Trophoblast cell (in vitro differentiated cells and primary cell): ENCODE measurements around the gene PLXDC2.

Source experiments
- DNase-seq, 2 donors: peaks; one replicate each; pipeline ENCODE4 v3.0.0-alpha.2; 2016
- H2AFZ ChIP-seq: 2 replicates; pipeline ENCODE4 v1.6.1; 2013; ENCODE audit warnings: low read length, moderate library complexity, mild to moderate bottlenecking; ENCODE audit not compliant: insufficient read depth, poor library complexity
- H2AK5ac ChIP-seq: 2 replicates; pipeline ENCODE4 v1.6.1; 2013; ENCODE audit warnings: mild to moderate bottlenecking, low read length
- H2BK120ac ChIP-seq: 2 replicates; pipeline ENCODE4 v1.6.1; 2013; ENCODE audit warnings: low read length, mild to moderate bottlenecking, moderate library complexity; ENCODE audit not compliant: insufficient read depth, poor library complexity
- H2BK12ac ChIP-seq: 2 replicates; pipeline ENCODE4 v1.6.1; 2013; ENCODE audit warnings: mild to moderate bottlenecking, low read length, moderate library complexity
- H2BK5ac ChIP-seq: 2 replicates; pipeline ENCODE4 v1.6.1; 2013; ENCODE audit warnings: low read length, low read depth, moderate library complexity, mild to moderate bottlenecking; ENCODE audit not compliant: poor library complexity
- H3K14ac ChIP-seq: 2 replicates; pipeline ENCODE4 v1.6.1; 2013; ENCODE audit warnings: mild to moderate bottlenecking, low read length
- H3K18ac ChIP-seq: 2 replicates; pipeline ENCODE4 v1.6.1; 2013; ENCODE audit warnings: mild to moderate bottlenecking, low read length
- H3K23ac ChIP-seq: 2 replicates; pipeline ENCODE4 v1.6.1; 2013; ENCODE audit warnings: low read length
- H3K27ac ChIP-seq: 2 replicates; pipeline ENCODE4 v1.5.1; 2013; ENCODE audit warnings: low read depth, mild to moderate bottlenecking, inconsistent platforms, low read length, moderate library complexity
- H3K27me3 ChIP-seq: 2 replicates; pipeline ENCODE4 v1.6.1; 2013; ENCODE audit warnings: inconsistent platforms, mild to moderate bottlenecking, low read length, moderate library complexity; ENCODE audit not compliant: insufficient read depth
- H3K36me3 ChIP-seq, 2 experiments: 1 replicate in 1 of 2; 2 replicates in 1 of 2; pipeline ENCODE4 v1.6.1; 2013; ENCODE audit warnings: low read length in 2 of 2, mild to moderate bottlenecking in 2 of 2, moderate library complexity in 1 of 2; ENCODE audit not compliant: insufficient read depth in 2 of 2, control insufficient read depth in 1 of 2
- H3K4ac ChIP-seq: 2 replicates; pipeline ENCODE4 v1.6.1; 2013; ENCODE audit warnings: low read depth, mild to moderate bottlenecking, low read length, moderate library complexity
- H3K4me1 ChIP-seq, 2 experiments: 1 replicate in 1 of 2; 2 replicates in 1 of 2; pipeline ENCODE4 v1.6.1; 2013; ENCODE audit warnings: low read length in 2 of 2, mild to moderate bottlenecking in 2 of 2, moderate library complexity in 1 of 2; ENCODE audit not compliant: insufficient read depth in 2 of 2, control insufficient read depth in 1 of 2
- H3K4me2 ChIP-seq: 2 replicates; pipeline ENCODE4 v1.6.1; 2013; ENCODE audit warnings: inconsistent platforms, mild to moderate bottlenecking, low read length, moderate library complexity
- H3K4me3 ChIP-seq: 2 replicates; pipeline ENCODE4 v1.5.1; 2013; ENCODE audit warnings: mild to moderate bottlenecking, low read depth, low read length, inconsistent platforms
- H3K79me1 ChIP-seq: one replicate; pipeline ENCODE4 v1.6.1; 2013; ENCODE audit warnings: low read length
- H3K79me2 ChIP-seq: 2 replicates; pipeline ENCODE4 v1.6.1; 2013; ENCODE audit warnings: low read length, mild to moderate bottlenecking; ENCODE audit not compliant: control insufficient read depth, insufficient read depth, poor library complexity
- H3K9ac ChIP-seq: 2 replicates; pipeline ENCODE4 v1.6.1; 2013; ENCODE audit warnings: mild to moderate bottlenecking, low read length
- H3K9me3 ChIP-seq: 2 replicates; pipeline ENCODE4 v1.6.1; 2013; ENCODE audit warnings: low read depth, mild to moderate bottlenecking, control low read depth, inconsistent platforms, low read length; ENCODE audit not compliant: insufficient read depth
- H4K12ac ChIP-seq: 2 replicates; pipeline ENCODE4 v1.6.1; 2013; ENCODE audit warnings: low read depth, mild to moderate bottlenecking, low read length, moderate library complexity
- H4K8ac ChIP-seq: 2 replicates; pipeline ENCODE4 v1.6.1; 2013; ENCODE audit warnings: low read depth, mild to moderate bottlenecking, low read length, moderate library complexity
- H4K91ac ChIP-seq: one replicate; pipeline ENCODE4 v1.6.1; 2013; ENCODE audit warnings: low read depth, mild to moderate bottlenecking, low read length, moderate library complexity
- WGBS: extraction: QIAGEN DNeasy Blood & Tissue Kit; methylation state at CpG from one replicate; pipeline ENCODE4 v1.1.7; 2013; ENCODE audit warnings: missing lambda C conversion rate; ENCODE audit not compliant: insufficient read length, insufficient coverage; ENCODE audit errors: extremely low coverage; 5-methylcytosine and 5-hydroxymethylcytosine counted together

Gene PLXDC2

GRCh38 chr10:20302033-20302432 is 485.8 kb downstream of the PLXDC2 start:
- no peaks in the 10 kb centered on the region for H3K27me3 ChIP-seq
- no peak overlapping the region for H3K4me2 ChIP-seq
- H3K79me1 ChIP-seq: no peaks in the 10 kb centered on the region
- H2AFZ ChIP-seq: no peak overlapping the region
- no peak overlapping the region for H3K27ac ChIP-seq
- no peak overlapping the region for H3K14ac ChIP-seq
- H3K18ac ChIP-seq: no peak overlapping the region
- H3K4me1 ChIP-seq: no peaks in the 10 kb centered on the region
- H2AK5ac ChIP-seq: no peak overlapping the region
- WGBS: no CpG with 5 or more reads among the region's 2 CpGs
- H4K12ac ChIP-seq: no peak overlapping the region
- H2BK120ac ChIP-seq: no peak overlapping the region
- H3K9ac ChIP-seq: no peak overlapping the region
- H3K4me3 ChIP-seq: no peak overlapping the region
- H3K36me3 ChIP-seq: no peaks in the 10 kb centered on the region
- no peak overlapping the region for H2BK12ac ChIP-seq
- H2BK5ac ChIP-seq: no peak overlapping the region
- H3K23ac ChIP-seq: no peak overlapping the region
- H4K91ac ChIP-seq: no peak overlapping the region
- no peak overlapping the region for H3K4ac ChIP-seq
- H4K8ac ChIP-seq: no peak overlapping the region
- DNase-seq: no peak
- H3K9me3 ChIP-seq: peaks cover 2% of the 10 kb centered on the region
- H3K79me2 ChIP-seq: no peaks in the 10 kb centered on the region

- H3K14ac ChIP-seq: no peak overlapping the region
- no peak overlapping the region for H3K9ac ChIP-seq
- H3K4me1 ChIP-seq: no peaks in the 10 kb centered on the region
- H3K18ac ChIP-seq: no peak overlapping the region
- WGBS: no CpG with 5 or more reads among the region's 2 CpGs
- no peak overlapping the region for H4K12ac ChIP-seq
- no peak for DNase-seq
- H3K27me3 ChIP-seq: no peaks in the 10 kb centered on the region
- no peak overlapping the region for H3K4ac ChIP-seq
- no peak overlapping the region for H3K4me3 ChIP-seq
- no peaks in the 10 kb centered on the region for H3K9me3 ChIP-seq
- no peak overlapping the region for H4K8ac ChIP-seq
- no peaks in the 10 kb centered on the region for H3K36me3 ChIP-seq
- H3K79me1 ChIP-seq: no peaks in the 10 kb centered on the region
- H2AFZ ChIP-seq: no peak overlapping the region
- H3K23ac ChIP-seq: no peak overlapping the region
- no peak overlapping the region for H3K4me2 ChIP-seq
- no peak overlapping the region for H2BK120ac ChIP-seq
- no peaks in the 10 kb centered on the region for H3K79me2 ChIP-seq
- H2BK12ac ChIP-seq: no peak overlapping the region
- H2BK5ac ChIP-seq: no peak overlapping the region
- H2AK5ac ChIP-seq: no peak overlapping the region
- H3K27ac ChIP-seq: no peak overlapping the region
- no peak overlapping the region for H4K91ac ChIP-seq
Observed at GRCh38 chr10:20303453-20304152, 487.4 kb downstream of the PLXDC2 start.

- WGBS: no CpG with 5 or more reads among the region's 3 CpGs
- peaks cover 3% of the 10 kb centered on the region for H3K79me1 ChIP-seq
- H4K91ac ChIP-seq: no peak overlapping the region
- no peak overlapping the region for H3K9ac ChIP-seq
- H2AK5ac ChIP-seq: no peak overlapping the region
- H2BK12ac ChIP-seq: no peak overlapping the region
- H3K9me3 ChIP-seq: peaks cover 4% of the 10 kb centered on the region
- H3K79me2 ChIP-seq: no peaks in the 10 kb centered on the region
- H3K23ac ChIP-seq: no peak overlapping the region
- H3K4me3 ChIP-seq: no peak overlapping the region
- H2AFZ ChIP-seq: no peak overlapping the region
- H3K36me3 ChIP-seq: no peaks in the 10 kb centered on the region
- H3K18ac ChIP-seq: no peak overlapping the region
- no peak for DNase-seq
- H2BK5ac ChIP-seq: no peak overlapping the region
- peaks cover 3 to 5% of the 10 kb centered on the region in 2 experiments for H3K4me1 ChIP-seq
- no peak overlapping the region for H4K12ac ChIP-seq
- no peak overlapping the region for H3K4ac ChIP-seq
- no peak overlapping the region for H3K27ac ChIP-seq
- H3K14ac ChIP-seq: no peak overlapping the region
- H4K8ac ChIP-seq: no peak overlapping the region
- H3K4me2 ChIP-seq: no peak overlapping the region
- H3K27me3 ChIP-seq: no peaks in the 10 kb centered on the region
- H2BK120ac ChIP-seq: no peak overlapping the region
Observed at GRCh38 chr10:20313665-20314064, 497.4 kb downstream of the PLXDC2 start.

DNA sequence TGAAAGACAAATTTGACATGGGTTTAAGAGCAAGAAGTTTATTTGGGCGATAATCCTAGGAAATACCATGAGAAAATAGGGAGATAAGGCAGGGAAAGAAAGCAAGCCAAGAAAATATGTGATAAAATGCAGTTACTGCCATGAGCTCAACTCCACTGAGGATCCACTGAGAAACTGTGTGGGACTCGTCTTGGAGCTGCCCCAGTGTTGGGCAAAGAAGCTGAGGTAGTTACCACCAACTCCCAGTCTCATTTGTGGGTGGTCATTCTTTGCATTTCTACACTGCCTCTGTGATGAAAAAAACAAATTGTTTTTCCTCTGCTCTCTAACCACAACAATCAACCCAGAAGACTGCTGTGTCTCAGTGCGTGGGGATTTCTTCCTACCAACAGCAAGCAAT is 498.2 kb downstream of the PLXDC2 start:
- Histone ChIP-seq H2AFZ (no peak overlapping the region), H3K4ac (no peak overlapping the region), H3K18ac (no peak overlapping the region), H3K14ac (no peak overlapping the region), H3K23ac (no peak overlapping the region), H3K79me2 (no peaks in the 10 kb centered on the region), H3K27me3 (no peaks in the 10 kb centered on the region), H3K4me3 (no peak overlapping the region), H2BK12ac (no peak overlapping the region), H3K9ac (no peak overlapping the region), H3K4me1 (peaks cover 3 to 7% of the 10 kb centered on the region in 2 experiments), H3K9me3 (peaks cover 4% of the 10 kb centered on the region), H4K91ac (no peak overlapping the region), H3K79me1 (peaks cover 3% of the 10 kb centered on the region), H2BK120ac (no peak overlapping the region), H3K36me3 (no peaks in the 10 kb centered on the region), H3K27ac (no peak overlapping the region), H2AK5ac (no peak overlapping the region), H4K8ac (no peak overlapping the region), H4K12ac (no peak overlapping the region), H2BK5ac (no peak overlapping the region), H3K4me2 (no peak overlapping the region)
- DNase-seq: no peak
- no CpG with 5 or more reads among the region's 3 CpGs for WGBS
